ENCODE measurements around the gene HSPA8.

- TF ChIP-seq, protein P1, sequence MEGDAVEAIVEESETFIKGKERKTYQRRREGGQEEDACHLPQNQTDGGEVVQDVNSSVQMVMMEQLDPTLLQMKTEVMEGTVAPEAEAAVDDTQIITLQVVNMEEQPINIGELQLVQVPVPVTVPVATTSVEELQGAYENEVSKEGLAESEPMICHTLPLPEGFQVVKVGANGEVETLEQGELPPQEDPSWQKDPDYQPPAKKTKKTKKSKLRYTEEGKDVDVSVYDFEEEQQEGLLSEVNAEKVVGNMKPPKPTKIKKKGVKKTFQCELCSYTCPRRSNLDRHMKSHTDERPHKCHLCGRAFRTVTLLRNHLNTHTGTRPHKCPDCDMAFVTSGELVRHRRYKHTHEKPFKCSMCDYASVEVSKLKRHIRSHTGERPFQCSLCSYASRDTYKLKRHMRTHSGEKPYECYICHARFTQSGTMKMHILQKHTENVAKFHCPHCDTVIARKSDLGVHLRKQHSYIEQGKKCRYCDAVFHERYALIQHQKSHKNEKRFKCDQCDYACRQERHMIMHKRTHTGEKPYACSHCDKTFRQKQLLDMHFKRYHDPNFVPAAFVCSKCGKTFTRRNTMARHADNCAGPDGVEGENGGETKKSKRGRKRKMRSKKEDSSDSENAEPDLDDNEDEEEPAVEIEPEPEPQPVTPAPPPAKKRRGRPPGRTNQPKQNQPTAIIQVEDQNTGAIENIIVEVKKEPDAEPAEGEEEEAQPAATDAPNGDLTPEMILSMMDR (IDR thresholded peaks at IDR 0.05; ENCODE audit: control extremely low read depth in 1 of 3, insufficient read depth in 1 of 3, low read depth in 1 of 3, low read length in 3 of 3): no peak
- TF ChIP-seq TAF1 (IDR thresholded peaks at IDR 0.05; ENCODE audit: low read depth, low read length) (peak; percentile 84), JUND (IDR thresholded peaks at IDR 0.05; ENCODE audit: low read length) (no peak), ASH2L (IDR thresholded peaks at IDR 0.05; ENCODE audit: low read length) (no peak), YY1 (IDR thresholded peaks at IDR 0.05; ENCODE audit: low read depth, low read length) (no peak), SRF (IDR thresholded peaks at IDR 0.05; ENCODE audit: low read depth, low read length) (no peak), JUN (IDR thresholded peaks at IDR 0.05; ENCODE audit: low read depth, low read length) (no peak), SAP30 (IDR thresholded peaks at IDR 0.05; ENCODE audit: insufficient read depth, insufficient replicate concordance, low read length) (peak; percentile 71), RAD21 (IDR thresholded peaks at IDR 0.05 in 1 of 2, conservative IDR thresholded peaks at IDR 0.05 in 1 of 2; ENCODE audit: low read depth in 2 of 2, low read length in 2 of 2) (no peak)
Observed at GRCh38 chr11:123061403-123062157, at the start of gene HSPA8.
